Adrenal gland (tissue), 5 donors: ENCODE measurements around the gene CLK2.

Source experiments
- POLR2A ChIP-seq, 2 donors: fragments of 450-650 bp; IDR thresholded peaks; one replicate each; pipeline ENCODE4 v1.6.1; 2017; ENCODE audit warnings: antibody characterized with exemption in 2 of 2, mild to moderate bottlenecking in 2 of 2, moderate library complexity in 1 of 2
- TF ChIP-seq, protein P1 (sequence below), 6 experiments: fragments of 450-650 bp in 4 of 6; fragments of 200-600 bp in 2 of 6; sonication (generic) in 1 of 6; IDR thresholded peaks; 1 replicate in 5 of 6; 2 replicates in 1 of 6; pipeline versions ENCODE4 v1.5.1 to v1.8.0; 2016 to 2021; ENCODE audit warnings: antibody characterized with exemption in 6 of 6, mild to moderate bottlenecking in 2 of 6, moderate library complexity in 1 of 6
- donor health status: DM: no; HTN: no; CAD: no.

- TF ChIP-seq, protein P1, sequence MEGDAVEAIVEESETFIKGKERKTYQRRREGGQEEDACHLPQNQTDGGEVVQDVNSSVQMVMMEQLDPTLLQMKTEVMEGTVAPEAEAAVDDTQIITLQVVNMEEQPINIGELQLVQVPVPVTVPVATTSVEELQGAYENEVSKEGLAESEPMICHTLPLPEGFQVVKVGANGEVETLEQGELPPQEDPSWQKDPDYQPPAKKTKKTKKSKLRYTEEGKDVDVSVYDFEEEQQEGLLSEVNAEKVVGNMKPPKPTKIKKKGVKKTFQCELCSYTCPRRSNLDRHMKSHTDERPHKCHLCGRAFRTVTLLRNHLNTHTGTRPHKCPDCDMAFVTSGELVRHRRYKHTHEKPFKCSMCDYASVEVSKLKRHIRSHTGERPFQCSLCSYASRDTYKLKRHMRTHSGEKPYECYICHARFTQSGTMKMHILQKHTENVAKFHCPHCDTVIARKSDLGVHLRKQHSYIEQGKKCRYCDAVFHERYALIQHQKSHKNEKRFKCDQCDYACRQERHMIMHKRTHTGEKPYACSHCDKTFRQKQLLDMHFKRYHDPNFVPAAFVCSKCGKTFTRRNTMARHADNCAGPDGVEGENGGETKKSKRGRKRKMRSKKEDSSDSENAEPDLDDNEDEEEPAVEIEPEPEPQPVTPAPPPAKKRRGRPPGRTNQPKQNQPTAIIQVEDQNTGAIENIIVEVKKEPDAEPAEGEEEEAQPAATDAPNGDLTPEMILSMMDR (IDR thresholded peaks at IDR 0.05) = peak in 1 of 6 experiments; percentile 3
- TF ChIP-seq POLR2A (IDR thresholded peaks at IDR 0.05) = no peak
Observed at GRCh38 chr1:155278689-155279160, 5.4 kb upstream of the CLK2 start.
